Measurements from ENCODE around the gene WDR55.
"Not testable (repeated sequence)": the region's sequence is repeated elsewhere in the genome, so short reads cannot be mapped to it uniquely, and the experiment has no call there.

The WDR55 gene

DNA sequence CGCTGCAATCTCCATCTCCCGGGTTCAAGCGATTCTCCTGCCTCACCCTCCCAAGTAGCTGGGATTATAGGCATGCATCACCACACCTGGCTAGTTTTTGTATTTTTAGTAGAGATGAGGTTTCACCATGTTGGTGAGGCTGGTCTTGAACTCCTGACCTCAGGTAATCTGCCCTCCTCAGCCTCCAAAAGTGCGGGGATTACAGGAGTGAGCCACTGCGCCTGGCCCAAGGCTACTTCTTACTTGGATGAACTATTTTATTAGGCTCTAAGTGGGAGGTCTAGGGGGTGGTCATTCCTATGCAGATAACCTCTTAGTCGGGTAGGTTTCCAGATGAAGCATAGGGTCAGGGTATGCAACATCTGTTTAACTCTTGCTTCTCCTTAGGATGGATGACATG lies 4.3 kb upstream of the WDR55 start:
- not testable (repeated sequence) for DNase-seq

DNA sequence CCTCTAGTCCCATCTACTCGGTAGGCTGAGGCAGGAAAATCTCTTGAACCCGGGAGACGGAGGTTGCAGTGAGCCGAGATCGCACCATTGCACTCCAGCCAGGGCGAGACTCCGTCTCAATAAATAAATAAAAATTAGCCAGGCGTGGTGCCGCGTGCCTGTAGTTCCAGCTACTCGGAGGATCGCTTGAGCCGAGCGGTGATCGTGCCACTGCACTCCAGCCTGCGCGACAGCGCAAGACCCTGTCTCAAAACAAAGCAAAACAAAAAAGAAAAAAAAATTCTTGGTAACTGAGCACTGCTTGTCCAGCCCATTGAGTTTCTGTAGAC lies 710 bp upstream of the WDR55 start:
- no peak for DNase-seq

DNA sequence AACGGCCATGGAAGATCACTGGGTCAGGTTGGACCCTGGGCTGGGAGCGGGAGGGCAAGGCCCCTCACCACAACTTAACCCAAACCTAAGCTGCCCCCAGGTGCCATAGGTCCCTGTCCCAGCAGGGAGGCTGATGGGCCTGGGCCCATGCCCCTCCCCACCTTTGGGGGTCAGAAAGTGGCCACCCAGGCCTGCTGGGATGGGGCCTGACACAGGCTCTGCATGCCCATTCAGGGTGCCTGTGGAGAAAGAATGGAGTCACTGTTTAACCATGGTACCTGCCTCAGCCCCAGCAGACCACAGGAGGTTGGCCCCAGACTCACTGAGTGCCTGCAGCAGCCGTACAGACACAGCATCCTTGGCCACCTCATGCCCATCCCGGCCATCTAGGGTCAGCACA lies 6.3 kb downstream of the WDR55 start:
- not testable (repeated sequence) for DNase-seq

DNA sequence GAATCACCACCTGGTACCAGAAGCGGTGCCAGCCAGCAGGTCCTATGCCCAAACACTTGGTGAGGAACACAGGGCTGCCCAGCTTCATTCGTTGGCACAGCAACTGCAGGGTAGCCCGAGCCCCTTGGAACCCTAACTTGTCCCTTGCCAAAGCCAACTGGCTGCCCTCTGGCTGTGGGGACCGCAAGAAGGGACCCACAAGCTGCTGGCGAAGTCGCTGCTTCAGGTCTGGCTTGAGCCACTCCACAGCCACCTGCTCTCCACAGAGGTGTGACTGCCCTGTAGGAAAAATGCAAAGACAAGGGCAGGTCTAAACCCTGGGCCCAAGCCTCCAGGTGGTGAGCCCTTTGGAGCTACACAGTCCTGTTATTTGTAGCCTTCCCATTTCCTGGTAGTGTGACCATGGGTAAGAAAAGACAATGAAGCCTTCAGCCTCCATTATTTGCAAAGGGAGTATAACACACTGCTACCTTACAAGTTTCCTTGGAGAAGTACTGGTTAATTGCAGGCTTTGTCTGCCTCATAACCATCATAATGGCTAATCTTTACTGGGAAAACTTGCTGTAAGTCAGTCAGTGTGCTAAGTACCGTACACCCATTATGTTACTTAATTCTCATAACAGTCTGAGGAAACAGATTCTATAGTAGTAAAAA lies 6.9 kb downstream of the WDR55 start:
- no peak for DNase-seq

DNA sequence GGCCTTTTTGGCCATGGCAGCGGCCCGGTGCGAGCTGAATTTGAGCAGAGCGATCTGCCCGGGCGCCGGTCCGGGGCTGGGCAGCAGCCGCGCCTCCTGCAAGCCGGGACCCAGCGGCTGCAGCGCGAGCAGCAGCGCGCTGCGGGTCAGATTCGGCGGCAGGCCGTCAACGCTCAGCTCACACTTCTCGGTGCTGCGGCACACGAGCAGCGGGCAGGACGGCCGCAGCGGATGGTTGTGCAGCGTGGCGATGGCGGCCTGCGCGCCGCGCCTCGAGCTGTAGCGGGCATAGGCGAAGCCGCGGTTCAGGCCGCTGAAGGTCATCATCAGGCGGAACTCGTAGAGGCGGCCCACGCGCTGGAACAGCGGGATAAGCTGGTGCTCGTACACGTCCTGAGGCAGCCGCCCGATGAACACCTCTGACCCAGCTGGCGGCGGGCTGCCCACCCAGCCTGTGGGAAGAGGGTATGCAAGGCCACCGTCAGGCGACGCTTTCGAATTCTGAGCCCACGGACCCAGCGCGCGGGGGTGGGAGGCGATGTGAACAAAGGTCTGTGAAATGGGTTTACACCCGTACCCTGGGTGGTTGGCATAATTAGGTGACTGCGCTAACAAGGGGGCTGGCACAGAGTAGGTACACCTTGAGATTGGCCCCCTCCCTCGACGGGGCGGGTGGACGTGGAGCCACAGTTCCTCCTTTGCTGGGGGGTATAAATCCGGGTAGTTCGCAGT lies 7.9 kb downstream of the WDR55 start:
- DNase-seq: no peak

DNA sequence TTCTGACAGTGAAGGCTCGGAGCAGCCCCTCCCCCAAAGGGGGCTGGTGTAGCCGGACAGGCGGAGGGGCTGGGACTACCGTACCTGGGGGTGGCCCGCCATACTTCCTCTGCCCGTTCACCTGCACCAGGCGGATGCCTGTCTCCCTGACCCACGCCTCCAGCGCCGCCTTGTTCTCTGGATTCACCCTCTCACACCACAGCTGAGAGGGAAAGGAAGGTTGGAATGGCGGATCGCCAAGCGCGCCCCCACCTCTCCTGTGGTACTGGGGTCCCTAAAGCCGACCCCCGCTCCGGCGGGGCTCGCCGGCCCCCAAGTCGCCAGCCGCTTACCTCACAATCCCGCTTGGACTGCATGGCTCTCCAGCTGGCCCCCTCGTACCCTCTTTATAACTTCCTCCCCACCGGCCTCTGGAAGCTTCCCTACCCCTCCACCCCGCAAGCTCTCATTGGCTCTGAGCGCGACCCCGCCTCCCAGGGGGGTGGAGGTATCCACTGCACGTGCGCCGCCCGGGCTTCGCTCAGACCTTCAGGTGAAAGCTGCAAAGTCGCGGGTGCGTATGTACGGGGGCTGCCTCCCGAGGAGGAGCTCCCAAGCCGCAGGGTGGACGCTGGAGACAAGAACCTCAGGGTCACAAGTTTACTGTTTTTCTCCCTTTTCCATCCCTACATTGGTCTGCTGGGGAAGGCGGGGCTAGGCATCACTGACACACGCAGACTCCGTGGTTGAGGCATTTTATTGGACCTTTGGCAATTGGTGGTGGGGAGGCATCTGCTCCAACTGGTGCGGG lies 8.7 kb downstream of the WDR55 start, which contains the start of gene DND1:
TSS of gene DND1 (minus strand) at position 390 of the 790 bp plus-strand sequence. CDS start at position 356, 34 bp downstream.
- DNase-seq: no peak

DNA sequence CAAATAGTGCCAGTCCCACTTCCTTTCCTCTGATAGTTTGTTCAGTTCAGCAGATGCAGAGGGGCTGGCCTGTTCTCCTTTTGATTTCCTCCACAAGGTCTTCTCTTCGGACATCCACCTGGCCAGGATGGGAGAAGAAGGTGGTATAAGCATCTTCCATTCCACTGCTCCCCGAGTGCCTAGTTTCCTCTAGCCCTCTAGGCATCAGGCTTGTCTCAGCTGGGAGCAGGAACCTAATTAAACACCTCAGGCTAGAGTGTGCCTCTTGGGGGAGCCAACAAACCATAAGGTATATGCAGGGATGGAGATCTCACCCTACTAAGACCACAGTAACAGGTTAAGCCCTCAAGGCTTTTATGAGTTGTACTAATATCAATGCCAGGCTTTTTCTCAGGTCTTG lies 9.5 kb downstream of the WDR55 start:
- DNase-seq: no peak

DNA sequence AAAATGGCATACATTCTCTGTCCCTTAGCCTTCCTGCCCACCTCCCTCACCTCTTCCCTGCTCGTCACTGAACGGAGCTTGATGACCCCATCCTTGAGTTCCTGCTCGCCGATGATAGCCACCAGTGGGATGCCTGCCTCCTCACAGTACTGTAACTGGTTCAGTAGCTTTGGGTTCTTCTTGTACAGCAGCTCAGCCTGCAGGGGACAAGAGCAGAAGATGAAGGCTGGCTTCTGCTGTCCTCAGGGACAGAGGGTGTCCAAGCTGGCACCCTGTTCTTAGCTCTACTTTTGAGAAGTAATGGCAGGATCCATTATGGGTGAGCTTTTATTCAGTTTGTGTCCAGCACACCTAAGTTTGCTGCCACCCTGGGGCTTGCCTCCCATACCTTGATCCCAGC lies 9.9 kb downstream of the WDR55 start:
- no peak for DNase-seq

DNA sequence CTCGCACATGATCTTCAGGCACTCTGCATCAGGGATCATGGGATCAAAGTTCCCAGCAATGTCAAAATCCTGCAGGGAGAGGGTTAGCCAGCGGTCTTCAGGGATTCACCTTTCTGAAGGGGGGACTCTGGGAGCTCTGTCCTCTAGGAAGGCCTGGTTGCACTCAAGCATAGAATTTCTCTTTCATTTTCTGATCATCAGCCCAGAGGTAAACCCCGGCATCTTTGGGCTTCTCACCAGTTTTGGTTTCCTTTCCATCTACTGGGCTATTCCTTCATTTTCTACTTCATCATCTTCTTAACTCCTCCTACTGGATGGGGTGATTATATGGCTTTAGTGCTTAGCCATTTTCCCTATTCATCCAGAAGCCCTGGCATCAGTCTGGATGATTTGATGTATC lies 13.2 kb downstream of the WDR55 start:
- DNase-seq: no peak

DNA sequence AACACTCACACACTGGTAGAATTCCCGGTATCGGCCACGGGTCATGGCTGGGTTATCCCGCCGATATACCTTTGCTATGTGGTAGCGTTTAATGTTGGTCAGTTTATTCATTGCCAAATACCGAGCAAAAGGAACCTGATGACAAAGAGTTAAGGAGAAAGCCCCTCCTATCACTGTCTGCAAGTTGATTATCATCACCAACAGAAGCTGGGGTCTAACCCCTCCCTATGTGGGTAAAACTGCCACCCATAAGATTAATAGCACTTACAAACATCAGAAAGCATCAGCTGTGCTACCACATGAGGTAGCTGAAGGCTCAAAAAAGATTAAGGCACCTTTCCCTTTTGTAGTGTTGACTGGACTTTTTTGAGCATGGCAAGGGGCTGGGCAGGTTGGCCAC lies 14.3 kb downstream of the WDR55 start:
- DNase-seq: no peak

DNA sequence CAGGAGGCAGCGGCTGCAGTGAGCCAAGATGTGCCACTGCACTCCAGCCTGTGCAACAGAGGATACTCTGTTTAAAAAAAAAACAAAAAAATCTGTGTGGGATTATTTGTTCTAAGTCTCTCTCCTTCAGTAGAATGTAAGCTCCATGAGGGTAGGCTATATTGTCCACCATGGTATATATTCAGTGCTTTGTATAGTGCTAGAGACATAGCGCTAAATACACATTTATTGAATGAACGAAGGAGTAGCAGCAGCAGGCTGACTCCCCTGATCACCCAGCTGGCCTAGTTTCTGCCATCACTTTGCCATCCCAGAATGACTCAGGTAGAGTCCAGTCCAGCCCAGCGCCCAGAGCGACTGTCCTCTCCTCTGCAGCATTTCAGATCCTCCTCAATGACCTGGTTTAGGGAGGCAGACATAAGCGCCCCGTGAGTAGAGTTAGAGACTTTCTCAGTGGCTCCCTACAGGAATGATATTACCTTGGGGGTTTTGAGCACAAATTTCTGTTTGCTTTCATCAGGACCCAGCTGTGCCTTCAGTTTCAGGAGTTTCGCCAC lies 25.8 kb downstream of the WDR55 start:
- no peak for DNase-seq

DNA sequence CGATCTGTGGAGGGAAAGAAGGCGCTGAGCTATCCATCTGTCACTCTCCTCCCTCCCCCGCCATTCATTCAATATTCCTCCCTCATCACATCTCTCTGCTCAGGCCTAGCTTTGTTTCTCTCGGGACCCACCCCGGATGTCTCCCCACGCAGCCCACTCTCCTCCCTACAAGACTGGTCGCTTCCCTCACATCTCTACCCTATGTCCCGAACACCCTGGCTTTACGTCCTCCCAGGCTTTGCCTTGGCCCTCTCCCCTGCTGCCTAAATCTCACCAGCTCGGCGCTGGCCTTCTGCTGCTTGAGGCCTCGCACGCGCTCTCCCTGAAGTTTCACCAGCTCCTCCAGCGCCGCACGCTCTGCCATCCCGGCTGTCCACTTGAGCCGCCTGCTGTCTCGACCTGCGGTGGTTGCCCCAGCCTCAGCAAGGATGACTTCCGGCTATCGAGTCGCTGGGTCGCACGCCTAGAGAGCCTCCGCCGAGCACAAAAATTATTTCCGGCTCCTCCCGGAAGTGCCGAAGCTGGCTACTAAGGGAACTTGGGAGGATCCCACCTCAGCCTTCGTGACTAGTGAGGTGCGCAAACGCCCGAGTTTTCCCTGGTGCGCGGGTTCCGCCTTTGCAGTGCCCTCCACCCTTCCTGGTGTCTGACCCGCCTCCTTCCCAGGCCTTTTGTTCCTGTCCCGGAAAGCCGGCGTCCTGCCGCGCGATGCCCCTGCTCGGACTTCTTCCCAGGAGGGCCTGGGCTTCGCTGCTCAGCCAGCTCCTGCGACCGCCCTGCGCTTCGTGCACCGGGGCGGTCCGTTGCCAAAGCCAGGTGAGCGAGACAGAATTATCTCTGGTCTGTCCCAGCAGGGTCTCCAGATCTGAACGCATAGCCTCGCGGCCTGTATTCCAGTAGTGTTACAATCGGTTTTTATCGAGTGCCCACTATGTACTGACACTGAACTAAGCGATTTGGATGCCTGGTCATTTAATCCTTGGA lies 26.5 kb downstream of the WDR55 start, which contains the start of the genes HARS1 and HARS2:
TSS of gene HARS1 (minus strand) at position 430 of the 984 bp plus-strand sequence. CDS start at position 364, 66 bp downstream.
TSS of gene HARS2 (plus strand) at position 515 of the 984 bp plus-strand sequence. CDS start at position 709, 194 bp downstream.
- peak; percentile 86 for DNase-seq

DNA sequence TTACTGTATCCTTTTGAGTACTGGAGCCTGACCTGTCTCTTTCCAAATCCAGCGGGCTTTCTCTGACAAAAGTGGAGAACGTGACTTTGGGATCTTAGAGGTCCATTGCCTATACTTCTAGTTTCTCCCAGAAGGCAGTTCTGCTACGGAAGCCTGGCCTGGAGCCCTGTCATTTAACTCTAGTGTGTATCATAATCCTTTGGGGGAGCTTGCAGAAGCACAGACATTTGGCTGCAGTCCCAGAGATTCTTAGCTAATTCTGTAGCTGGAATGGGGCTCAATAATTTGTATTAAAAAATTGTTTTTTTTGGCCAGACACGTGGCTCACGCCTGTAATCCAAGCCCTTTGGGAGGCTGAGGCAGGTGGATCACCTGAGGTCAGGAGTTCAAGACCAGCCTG lies 29.6 kb downstream of the WDR55 start:
- DNase-seq: no peak

DNA sequence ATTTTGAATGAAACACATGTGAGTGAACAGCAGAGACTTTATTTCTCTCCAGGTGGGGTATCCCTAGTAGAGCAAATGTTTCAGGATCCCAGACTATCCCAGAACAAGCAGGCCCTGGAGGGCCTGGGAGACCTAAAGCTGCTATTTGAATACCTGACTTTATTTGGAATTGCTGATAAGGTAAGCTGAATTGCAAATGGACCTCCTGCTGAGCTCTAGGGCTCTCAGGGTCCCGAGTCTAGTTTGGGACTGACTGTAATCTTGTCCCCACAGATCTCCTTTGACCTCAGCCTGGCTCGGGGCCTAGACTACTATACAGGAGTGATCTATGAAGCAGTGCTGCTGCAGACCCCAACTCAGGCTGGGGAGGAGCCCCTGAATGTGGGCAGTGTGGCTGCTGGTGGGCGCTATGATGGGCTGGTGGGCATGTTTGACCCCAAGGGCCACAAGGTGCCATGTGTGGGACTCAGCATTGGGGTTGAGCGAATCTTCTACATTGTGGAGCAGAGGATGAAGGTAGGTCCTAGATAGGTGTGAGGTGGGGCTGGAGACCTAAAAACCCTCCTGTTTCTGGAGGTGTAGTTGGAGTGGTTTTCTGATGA lies 32.3 kb downstream of the WDR55 start:
- DNase-seq: no peak

DNA sequence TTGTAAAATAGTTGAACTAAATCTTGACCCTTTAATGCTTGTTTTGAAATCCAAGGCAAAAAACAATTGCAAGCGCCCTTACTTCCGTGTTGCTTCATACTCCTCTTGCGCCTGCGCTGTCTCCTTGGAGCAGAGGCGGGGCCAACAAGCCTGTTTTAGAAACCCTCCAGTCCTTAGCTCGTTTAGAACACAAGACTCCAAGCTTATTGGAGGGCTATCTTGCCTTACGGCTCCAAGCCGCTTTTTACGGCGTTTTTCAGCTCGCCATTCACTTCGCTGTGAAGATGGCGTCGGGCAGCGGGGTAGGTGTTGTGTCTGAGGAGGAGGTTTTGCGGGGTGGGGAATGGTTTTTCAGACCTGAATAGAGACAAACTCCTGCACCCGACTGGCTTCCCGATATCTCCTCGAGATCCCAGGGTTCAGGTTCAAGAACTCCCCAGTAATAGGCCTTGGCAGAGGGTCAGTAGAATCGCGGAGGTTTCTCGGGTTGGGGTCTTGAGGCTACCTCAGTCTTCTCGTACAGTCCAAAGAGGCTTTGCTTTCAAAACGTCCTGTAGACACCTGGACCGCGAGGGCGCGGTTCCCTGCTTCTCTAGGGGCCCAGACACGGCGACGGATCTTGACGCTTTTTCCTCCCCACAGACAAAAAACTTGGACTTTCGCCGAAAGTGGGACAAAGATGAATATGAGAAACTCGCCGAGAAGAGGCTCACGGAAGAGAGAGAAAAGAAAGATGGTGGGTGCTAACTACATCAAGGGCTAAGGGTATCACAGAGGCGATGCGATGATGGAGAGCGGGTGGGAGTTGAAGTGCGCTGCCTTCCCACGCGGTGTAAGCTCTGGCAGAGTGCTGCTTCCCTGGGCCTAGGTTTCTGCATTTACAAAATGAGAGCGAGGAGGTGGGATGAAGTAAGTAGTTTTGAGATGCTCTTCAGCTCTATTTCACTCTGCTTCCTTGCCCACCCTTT lies 35.8 kb downstream of the WDR55 start, which contains the start of gene ZMAT2:
TSS of gene ZMAT2 (plus strand) at position 271 of the 968 bp plus-strand sequence. CDS start at position 285, 14 bp downstream.
- peak; percentile 93 for DNase-seq

DNA sequence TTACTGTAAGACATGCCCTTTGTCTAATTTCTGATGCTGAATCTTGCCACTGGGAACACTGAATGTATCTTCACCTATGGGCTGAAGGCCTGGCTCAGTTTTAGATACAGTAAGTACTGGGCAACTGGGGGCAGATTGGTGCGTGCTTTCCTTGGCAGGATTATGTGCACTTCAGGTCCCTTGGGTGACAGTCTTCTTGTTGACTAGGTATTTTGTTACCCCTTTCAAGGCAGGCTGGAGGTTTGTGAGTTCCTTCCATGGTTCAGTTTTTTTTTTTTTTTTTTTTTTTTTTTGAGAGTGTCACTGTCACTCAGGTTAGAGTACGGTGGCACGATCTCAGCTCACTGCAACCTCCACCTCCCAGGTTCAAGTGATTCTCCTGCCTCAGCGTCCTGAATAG lies 43.1 kb downstream of the WDR55 start:
- no peak for DNase-seq

DNA sequence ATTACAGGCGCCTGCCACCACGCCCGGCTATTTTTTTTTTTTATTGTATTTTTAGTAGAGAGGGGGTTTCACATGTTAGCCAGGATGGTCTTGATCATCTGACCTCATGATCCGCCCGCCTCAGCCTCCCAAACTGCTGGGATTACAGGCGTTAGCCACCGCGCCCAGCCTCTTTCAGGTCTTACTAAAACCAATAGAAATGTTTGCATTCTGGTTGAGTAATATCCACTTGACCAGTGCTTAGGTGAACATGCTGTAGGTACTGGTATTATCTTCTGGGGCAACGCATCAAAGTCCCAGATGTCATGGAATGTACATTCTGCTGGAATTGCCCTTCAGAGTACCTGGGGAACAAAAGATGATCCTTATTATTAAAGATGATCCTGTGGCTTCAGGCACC lies 44.1 kb downstream of the WDR55 start:
- not testable (repeated sequence) for DNase-seq

DNA sequence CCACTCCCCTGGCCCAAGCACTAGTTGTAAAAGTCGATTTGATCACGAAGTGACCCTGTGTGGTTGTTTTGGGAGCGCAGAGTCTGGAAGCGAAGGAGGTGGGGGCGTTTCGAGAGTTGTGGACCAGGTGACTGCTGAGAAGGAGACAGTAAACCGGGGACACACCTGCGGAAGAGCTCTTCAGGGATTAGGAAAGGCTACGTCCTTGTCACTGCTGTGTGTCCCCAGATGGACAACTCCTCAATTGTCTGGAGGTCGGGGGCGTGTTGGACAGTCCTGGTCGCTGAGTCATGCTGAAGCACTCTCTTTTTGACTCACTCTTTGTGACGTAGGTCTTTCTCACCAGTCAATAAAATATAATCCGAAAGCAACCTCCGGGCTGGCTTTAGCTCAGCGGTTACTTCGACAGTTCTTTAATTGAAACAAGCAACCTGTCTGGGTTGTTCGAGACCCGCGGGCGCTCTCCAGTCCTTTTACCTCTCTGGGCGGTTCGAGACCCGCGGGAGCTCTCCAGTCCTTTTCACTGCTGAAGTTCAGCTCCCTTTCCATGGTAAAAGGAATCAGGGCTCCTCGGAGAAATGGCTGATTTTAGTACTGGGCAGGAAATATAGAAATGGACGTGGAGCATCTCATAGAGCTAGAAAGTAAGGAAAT lies 46.3 kb downstream of the WDR55 start:
- DNase-seq: peak; percentile 82

DNA sequence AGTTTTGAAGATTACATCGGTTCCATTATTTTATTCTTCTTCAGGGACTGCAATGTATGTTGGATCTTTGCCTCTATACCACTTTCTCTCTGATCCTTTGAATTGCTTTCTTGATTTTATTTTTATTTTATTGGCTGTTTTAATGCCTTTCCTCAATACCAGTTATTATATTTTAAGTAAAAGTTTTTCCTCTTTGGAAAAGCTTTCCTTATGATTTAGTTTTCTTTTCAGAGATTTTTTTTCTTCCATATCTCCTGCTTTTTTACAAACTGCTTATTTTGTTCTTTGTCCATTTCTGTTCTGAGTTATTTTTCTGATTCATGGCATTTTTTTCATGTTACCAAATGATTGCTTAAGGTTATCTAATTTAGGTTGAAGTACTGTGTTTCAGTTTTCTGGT lies 47.1 kb downstream of the WDR55 start:
- no peak for DNase-seq
